ENCODE results near the gene MBNL3. TPM values are rescaled to one million over a fixed set of nuclear protein-coding genes. Genes with fewer than 3 reads are reported as not detected.

MBNL3 gene
- total RNA-seq, 1 experiment from 2014 or later: 42.2 TPM

- DNase-seq (ENCODE audit: low spot score): peak; percentile 16
- Histone ChIP-seq H3K4me1 (ENCODE audit: insufficient read depth, low read length, poor library complexity, severe bottlenecking) (no peaks in the 10 kb centered on the region), H3K27me3 (replicated peaks; ENCODE audit: insufficient read depth, low read depth, low read length, poor library complexity) (no peaks in the 10 kb centered on the region), H3K36me3 (ENCODE audit: insufficient read depth, low read length, poor library complexity, severe bottlenecking) (no peaks in the 10 kb centered on the region), H3K4me3 (ENCODE audit: low read depth, low read length, poor library complexity, severe bottlenecking) (no peak overlapping the region), H3K9me3 (ENCODE audit: low read depth, low read length, poor library complexity, severe bottlenecking) (no peaks in the 10 kb centered on the region), H3K27ac (ENCODE audit: low read depth, low read length, poor library complexity, severe bottlenecking) (no peak overlapping the region)
- BruUV-seq (replicated peaks): no TSS peak
- TF ChIP-seq EZH2 (IDR thresholded peaks at IDR 0.05; ENCODE audit: borderline replicate concordance, low read depth, low read length, poor library complexity, severe bottlenecking) (no peak), CTCF (conservative IDR thresholded peaks at IDR 0.05; ENCODE audit: low read depth, low read length) (no peak)
- intact Hi-C loops (cut with micrococcal nuclease; ENCODE audit: unreplicated experiment): no loop called here
- ChIA-PET POLR2A (ENCODE audit: low non-redundant PET) (no interaction called here), CTCF (no interaction called here)
Measured at GRCh38 chrX:132393085-132393484, 95.8 kb downstream of the MBNL3 start.

- ChIA-PET POLR2A (ENCODE audit: low non-redundant PET) (no interaction called here), CTCF (no interaction called here)
- BruUV-seq (replicated peaks): no TSS peak
- no peaks in the 10 kb centered on the region for H3K36me3 ChIP-seq (ENCODE audit: insufficient read depth, low read length, poor library complexity, severe bottlenecking)
- H3K4me3 ChIP-seq (ENCODE audit: low read depth, low read length, poor library complexity, severe bottlenecking): no peak overlapping the region
- H3K27ac ChIP-seq (ENCODE audit: low read depth, low read length, poor library complexity, severe bottlenecking): no peak overlapping the region
- no peaks in the 10 kb centered on the region for H3K9me3 ChIP-seq (ENCODE audit: low read depth, low read length, poor library complexity, severe bottlenecking)
- H3K27me3 ChIP-seq (replicated peaks; ENCODE audit: insufficient read depth, low read depth, low read length, poor library complexity): no peaks in the 10 kb centered on the region
- DNase-seq (ENCODE audit: low spot score): no peak
- intact Hi-C loops (cut with micrococcal nuclease; ENCODE audit: unreplicated experiment): no loop called here
- TF ChIP-seq CTCF (conservative IDR thresholded peaks at IDR 0.05; ENCODE audit: low read depth, low read length) (no peak), EZH2 (IDR thresholded peaks at IDR 0.05; ENCODE audit: borderline replicate concordance, low read depth, low read length, poor library complexity, severe bottlenecking) (no peak)
- H3K4me1 ChIP-seq (ENCODE audit: insufficient read depth, low read length, poor library complexity, severe bottlenecking): no peaks in the 10 kb centered on the region
Measured at GRCh38 chrX:132390792-132391191, 98.0 kb downstream of the MBNL3 start.

- no peaks in the 10 kb centered on the region for H3K4me1 ChIP-seq (ENCODE audit: insufficient read depth, low read length, poor library complexity, severe bottlenecking)
- no peaks in the 10 kb centered on the region for H3K9me3 ChIP-seq (ENCODE audit: low read depth, low read length, poor library complexity, severe bottlenecking)
- DNase-seq (ENCODE audit: low spot score): no peak
- TF ChIP-seq EZH2 (IDR thresholded peaks at IDR 0.05; ENCODE audit: borderline replicate concordance, low read depth, low read length, poor library complexity, severe bottlenecking): no peak
- TF ChIP-seq CTCF (conservative IDR thresholded peaks at IDR 0.05; ENCODE audit: low read depth, low read length): no peak
- H3K27me3 ChIP-seq (replicated peaks; ENCODE audit: insufficient read depth, low read depth, low read length, poor library complexity): no peaks in the 10 kb centered on the region
- no TSS peak for BruUV-seq (replicated peaks)
- POLR2A ChIA-PET (ENCODE audit: low non-redundant PET): no interaction called here
- H3K27ac ChIP-seq (ENCODE audit: low read depth, low read length, poor library complexity, severe bottlenecking): no peak overlapping the region
- intact Hi-C loops (cut with micrococcal nuclease; ENCODE audit: unreplicated experiment): no loop called here
- no peak overlapping the region for H3K4me3 ChIP-seq (ENCODE audit: low read depth, low read length, poor library complexity, severe bottlenecking)
- no peaks in the 10 kb centered on the region for H3K36me3 ChIP-seq (ENCODE audit: insufficient read depth, low read length, poor library complexity, severe bottlenecking)
- CTCF ChIA-PET: no interaction called here
Measured at GRCh38 chrX:132389480-132389879, 99.4 kb downstream of the MBNL3 start.
